ENCODE results near the gene PPFIA4. TPM values are rescaled to one million over a fixed set of nuclear protein-coding genes. Genes with fewer than 3 reads are reported as not detected.

The PPFIA4 gene
- total RNA-seq, 1 experiment from 2014 or later, result 12.1 TPM

DNA sequence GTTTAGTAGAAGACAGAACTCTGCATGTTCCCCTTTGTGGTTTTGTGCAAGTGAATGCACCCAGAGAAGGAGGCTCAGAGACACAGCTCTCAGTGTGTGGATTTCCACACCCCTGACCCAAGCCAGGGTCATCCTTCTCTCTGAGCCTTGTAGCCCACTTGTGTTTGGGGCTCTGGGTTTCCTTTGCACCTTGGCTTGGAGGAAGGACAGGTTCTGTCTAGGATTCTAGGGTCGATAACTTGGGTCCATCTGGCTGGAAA is 32.3 kb downstream of the PPFIA4 start:
- 0 out of 2 replicates have a peak, but pooled peaks cover 14% of the 10 kb centered on the region for H3K27me3 ChIP-seq (ENCODE audit: low read length)
- no peaks in the 10 kb centered on the region for H3K9me3 ChIP-seq (ENCODE audit: low read length)
- no peak overlapping the region for H3K27ac ChIP-seq (ENCODE audit: low read length)
- no peak overlapping the region for H2AFZ ChIP-seq (ENCODE audit: low read length)
- H3K4me3 ChIP-seq (ENCODE audit: low read length), result no peak overlapping the region
- no peaks in the 10 kb centered on the region for H3K4me1 ChIP-seq (ENCODE audit: insufficient read depth, low read length)
- no peaks in the 10 kb centered on the region for H3F3A ChIP-seq (ENCODE audit: low read length, unreplicated experiment)
- H3K4me2 ChIP-seq (ENCODE audit: low read length), result no peak overlapping the region
- no TSS peak for BruUV-seq (replicated peaks)
- H3K9ac ChIP-seq (ENCODE audit: low read length), result no peak overlapping the region
- no peaks in the 10 kb centered on the region for H4K20me1 ChIP-seq (ENCODE audit: low read length)
- TF ChIP-seq CTCF (conservative IDR thresholded peaks at IDR 0.05; ENCODE audit: low read depth, low read length) (no peak), EZH2phosphoT487 (IDR thresholded peaks at IDR 0.05; ENCODE audit: borderline replicate concordance, low read length) (no peak), EZH2 (IDR thresholded peaks at IDR 0.05; ENCODE audit: low read length, unreplicated experiment) (no peak)
- ATAC-seq, result no peak
- no peaks in the 10 kb centered on the region for H3K79me2 ChIP-seq (ENCODE audit: low read length)
- H3K36me3 ChIP-seq (ENCODE audit: low read depth, low read length), result no peaks in the 10 kb centered on the region
- intact Hi-C loops (cut with micrococcal nuclease), result no loop called here
- no peak for DNase-seq
- CTCF ChIA-PET, result no interaction called here
- no peaks in the 10 kb centered on the region for H3K9me2 ChIP-seq (replicated peaks; ENCODE audit: low read length)
- POLR2A ChIA-PET (ENCODE audit: unreplicated experiment), result no interaction called here

DNA sequence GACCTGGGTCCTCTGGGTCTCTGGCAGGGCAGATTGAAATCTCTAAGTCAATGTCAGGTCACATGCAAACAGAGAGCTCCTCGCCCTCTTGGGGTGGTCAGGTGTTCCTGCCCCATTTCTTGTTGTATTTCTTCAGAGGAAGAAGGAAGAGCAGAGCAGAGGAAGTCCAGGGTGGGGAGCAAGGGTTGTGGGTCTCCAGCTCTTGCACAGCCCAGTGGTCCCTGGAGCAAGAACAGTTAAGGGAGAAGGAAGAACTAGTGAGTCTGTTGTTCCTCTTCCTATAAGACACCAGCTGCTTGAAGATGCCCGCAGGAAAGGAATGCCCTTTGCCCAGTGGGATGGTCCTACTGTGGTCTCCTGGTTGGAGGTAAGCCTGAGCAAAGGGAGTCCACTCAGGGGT is 33.2 kb downstream of the PPFIA4 start:
- no peak for DNase-seq
- no peaks in the 10 kb centered on the region for H4K20me1 ChIP-seq (ENCODE audit: low read length)
- ChIA-PET POLR2A (ENCODE audit: unreplicated experiment) (no interaction called here), CTCF (no interaction called here)
- no peak overlapping the region for H2AFZ ChIP-seq (ENCODE audit: low read length)
- intact Hi-C loops (cut with micrococcal nuclease), result no loop called here
- BruUV-seq (replicated peaks), result no TSS peak
- no peaks in the 10 kb centered on the region for H3K9me2 ChIP-seq (replicated peaks; ENCODE audit: low read length)
- H3K4me2 ChIP-seq (ENCODE audit: low read length), result no peak overlapping the region
- H3K36me3 ChIP-seq (ENCODE audit: low read depth, low read length), result no peaks in the 10 kb centered on the region
- no peak overlapping the region for H3K4me3 ChIP-seq (ENCODE audit: low read length)
- H3F3A ChIP-seq (ENCODE audit: low read length, unreplicated experiment), result no peaks in the 10 kb centered on the region
- H3K79me2 ChIP-seq (ENCODE audit: low read length), result no peaks in the 10 kb centered on the region
- 0 out of 2 replicates have a peak, but pooled peaks cover 14% of the 10 kb centered on the region for H3K27me3 ChIP-seq (ENCODE audit: low read length)
- H3K9ac ChIP-seq (ENCODE audit: low read length), result no peak overlapping the region
- H3K4me1 ChIP-seq (ENCODE audit: insufficient read depth, low read length), result no peaks in the 10 kb centered on the region
- no peaks in the 10 kb centered on the region for H3K9me3 ChIP-seq (ENCODE audit: low read length)
- H3K27ac ChIP-seq (ENCODE audit: low read length), result no peak overlapping the region
- TF ChIP-seq EZH2phosphoT487 (IDR thresholded peaks at IDR 0.05; ENCODE audit: borderline replicate concordance, low read length), result no peak
- TF ChIP-seq EZH2 (IDR thresholded peaks at IDR 0.05; ENCODE audit: low read length, unreplicated experiment), result no peak
- no peak for TF ChIP-seq CTCF (conservative IDR thresholded peaks at IDR 0.05; ENCODE audit: low read depth, low read length)
- no peak for ATAC-seq

DNA sequence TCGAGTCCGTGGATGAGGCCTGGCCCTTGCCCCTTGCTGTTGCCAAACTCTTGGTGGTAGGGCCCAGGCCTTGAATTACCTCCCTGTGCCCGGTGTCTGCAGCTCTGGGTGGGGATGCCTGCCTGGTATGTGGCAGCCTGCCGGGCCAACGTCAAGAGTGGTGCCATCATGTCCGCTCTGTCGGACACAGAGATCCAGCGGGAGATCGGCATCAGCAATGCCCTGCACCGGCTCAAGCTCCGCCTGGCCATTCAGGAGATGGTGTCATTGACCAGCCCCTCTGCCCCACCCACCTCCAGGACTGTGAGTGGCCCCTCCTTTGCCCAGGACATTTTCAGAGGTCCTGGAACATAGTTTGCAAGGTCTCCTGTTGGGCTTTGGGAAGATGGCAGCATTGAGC is 33.8 kb downstream of the PPFIA4 start:
- H2AFZ ChIP-seq (ENCODE audit: low read length), result no peak overlapping the region
- POLR2A ChIA-PET (ENCODE audit: unreplicated experiment), result no interaction called here
- no peak overlapping the region for H3K27ac ChIP-seq (ENCODE audit: low read length)
- H3K9ac ChIP-seq (ENCODE audit: low read length), result no peak overlapping the region
- ATAC-seq (no peak), DNase-seq (no peak)
- intact Hi-C loops (cut with micrococcal nuclease), result no loop called here
- no peaks in the 10 kb centered on the region for H3K9me2 ChIP-seq (replicated peaks; ENCODE audit: low read length)
- no peak for TF ChIP-seq EZH2phosphoT487 (IDR thresholded peaks at IDR 0.05; ENCODE audit: borderline replicate concordance, low read length)
- no peak for TF ChIP-seq CTCF (conservative IDR thresholded peaks at IDR 0.05; ENCODE audit: low read depth, low read length)
- no peak for TF ChIP-seq EZH2 (IDR thresholded peaks at IDR 0.05; ENCODE audit: low read length, unreplicated experiment)
- H3K4me2 ChIP-seq (ENCODE audit: low read length), result no peak overlapping the region
- BruUV-seq (replicated peaks), result no TSS peak
- H3K27me3 ChIP-seq (ENCODE audit: low read length), result 0 out of 2 replicates have a peak, but pooled peaks cover 14% of the 10 kb centered on the region
- H3K9me3 ChIP-seq (ENCODE audit: low read length), result no peaks in the 10 kb centered on the region
- H3K4me1 ChIP-seq (ENCODE audit: insufficient read depth, low read length), result no peaks in the 10 kb centered on the region
- CTCF ChIA-PET, result no interaction called here
- no peaks in the 10 kb centered on the region for H3F3A ChIP-seq (ENCODE audit: low read length, unreplicated experiment)
- no peak overlapping the region for H3K4me3 ChIP-seq (ENCODE audit: low read length)
- H3K36me3 ChIP-seq (ENCODE audit: low read depth, low read length), result no peaks in the 10 kb centered on the region
- H4K20me1 ChIP-seq (ENCODE audit: low read length), result no peaks in the 10 kb centered on the region
- H3K79me2 ChIP-seq (ENCODE audit: low read length), result no peaks in the 10 kb centered on the region

Data from PC-3 (cell line).